ENCODE results near the gene DPYSL3.

The DPYSL3 gene

GRCh38 chr5:147467973-147468508, 41.8 kb downstream of the DPYSL3 start:
- no peak for DNase-seq

GRCh38 chr5:147466360-147466980, 43.4 kb downstream of the DPYSL3 start:
- DNase-seq, result no peak

- DNase-seq, result no peak
Observed at GRCh38 chr5:147465747-147466146, 44.1 kb downstream of the DPYSL3 start.

- DNase-seq, result no peak
Observed at GRCh38 chr5:147464211-147464610, 45.7 kb downstream of the DPYSL3 start.

GRCh38 chr5:147461915-147462314, 48.0 kb downstream of the DPYSL3 start:
- no peak for DNase-seq

- DNase-seq, result no peak
Observed at GRCh38 chr5:147460380-147460779, 49.5 kb downstream of the DPYSL3 start.

GRCh38 chr5:147458581-147458980, 51.3 kb downstream of the DPYSL3 start:
- no peak for DNase-seq

GRCh38 chr5:147455822-147456450, 53.9 kb downstream of the DPYSL3 start:
- no peak for DNase-seq

- DNase-seq, result no peak
Observed at GRCh38 chr5:147454996-147455677, 54.7 kb downstream of the DPYSL3 start.

- DNase-seq, result peak; percentile 70
Observed at GRCh38 chr5:147453875-147454814, 55.7 kb downstream of the DPYSL3 start.

- no peak for DNase-seq
Observed at GRCh38 chr5:147452165-147452811, 57.6 kb downstream of the DPYSL3 start.

GRCh38 chr5:147451193-147451592, 58.7 kb downstream of the DPYSL3 start:
- DNase-seq, result no peak

- DNase-seq, result no peak
Observed at GRCh38 chr5:147450606-147451005, 59.3 kb downstream of the DPYSL3 start.

GRCh38 chr5:147448766-147449165, 61.1 kb downstream of the DPYSL3 start:
- DNase-seq, result no peak

GRCh38 chr5:147446523-147446922, 63.3 kb downstream of the DPYSL3 start:
- no peak for DNase-seq

- DNase-seq, result no peak
Observed at GRCh38 chr5:147445917-147446316, 64.0 kb downstream of the DPYSL3 start.

- DNase-seq, result no peak
Observed at GRCh38 chr5:147445090-147445489, 64.8 kb downstream of the DPYSL3 start.

GRCh38 chr5:147442224-147442623, 67.6 kb downstream of the DPYSL3 start:
- no peak for DNase-seq

GRCh38 chr5:147441191-147441695, 68.6 kb downstream of the DPYSL3 start:
- DNase-seq, result no peak

- no peak for DNase-seq
Observed at GRCh38 chr5:147439254-147439653, 70.6 kb downstream of the DPYSL3 start.

- DNase-seq, result no peak
Observed at GRCh38 chr5:147437161-147437596, 72.7 kb downstream of the DPYSL3 start.

- DNase-seq, result no peak
Observed at GRCh38 chr5:147436596-147436995, 73.3 kb downstream of the DPYSL3 start.

Measured in activated naive CD4-positive, alpha-beta T cell treated with Interleukin-2 at 50 U/mL for 16 hours (primary cell).